H9 (cell line): ENCODE data around the gene TIGD6. TPM values are rescaled to one million over a fixed set of nuclear protein-coding genes. Genes with fewer than 3 reads are reported as not detected.
A peak's percentile ranks its signal among the peaks of the same experiment; 100 is the strongest.

Experiments used
- DNase-seq: peaks from one replicate; pipeline ENCODE4 v3.0.0-alpha.2; 2017
- H2AFZ ChIP-seq: one replicate; pipeline ENCODE4 v1.6.1; 2013; ENCODE audit warnings: mild to moderate bottlenecking, low read length, control low read depth, moderate library complexity
- H2AK5ac ChIP-seq: 2 replicates; pipeline ENCODE4 v1.6.1; 2013; ENCODE audit warnings: low read length, control low read depth, mixed read lengths; ENCODE audit not compliant: insufficient read length
- H2BK120ac ChIP-seq: one replicate; pipeline ENCODE4 v1.6.1; 2013; ENCODE audit warnings: low read depth, mild to moderate bottlenecking, low read length, control low read depth, inconsistent platforms; ENCODE audit not compliant: poor library complexity, severe bottlenecking
- H2BK12ac ChIP-seq: 2 replicates; pipeline ENCODE4 v1.6.1; 2013; ENCODE audit warnings: low read length, control low read depth, mixed read lengths, low read depth; ENCODE audit not compliant: insufficient read length
- H2BK15ac ChIP-seq: 2 replicates; pipeline ENCODE4 v1.6.1; 2013; ENCODE audit warnings: low read depth, low read length, control low read depth
- H2BK20ac ChIP-seq: one replicate; pipeline ENCODE4 v1.6.1; 2013; ENCODE audit warnings: low read depth, mild to moderate bottlenecking, low read length, control low read depth, inconsistent platforms; ENCODE audit not compliant: poor library complexity, severe bottlenecking
- H2BK5ac ChIP-seq: 2 replicates; pipeline ENCODE4 v1.6.1; 2013; ENCODE audit warnings: low read length, control low read depth, mixed read lengths; ENCODE audit not compliant: insufficient read length
- H3K14ac ChIP-seq: 2 replicates; pipeline ENCODE4 v1.6.1; 2013; ENCODE audit warnings: low read length, control low read depth; ENCODE audit not compliant: insufficient read depth
- H3K18ac ChIP-seq: 2 replicates; pipeline ENCODE4 v1.6.1; 2013; ENCODE audit warnings: low read depth, mild to moderate bottlenecking, mixed read lengths, low read length, control low read depth; ENCODE audit not compliant: insufficient read length
- H3K23ac ChIP-seq: 2 replicates; pipeline ENCODE4 v1.6.1; 2013; ENCODE audit warnings: low read length, control low read depth, mixed read lengths, low read depth; ENCODE audit not compliant: insufficient read length
- H3K23me2 ChIP-seq: 2 replicates; pipeline ENCODE4 v1.6.1; 2013; ENCODE audit warnings: low read depth, mild to moderate bottlenecking, mixed read lengths, low read length, control low read depth; ENCODE audit not compliant: insufficient read length, poor library complexity, severe bottlenecking
- H3K27ac ChIP-seq: 2 replicates; pipeline ENCODE4 v1.5.1; 2013; ENCODE audit warnings: low read length, control low read depth, mixed read lengths, low read depth; ENCODE audit not compliant: insufficient read length
- H3K27me3 ChIP-seq: 2 replicates; pipeline ENCODE4 v1.6.1; 2013; ENCODE audit warnings: low read length, control low read depth, inconsistent platforms; ENCODE audit not compliant: insufficient read depth
- H3K4ac ChIP-seq: 2 replicates; pipeline ENCODE4 v1.6.1; 2013; ENCODE audit warnings: low read depth, mild to moderate bottlenecking, control low read depth, inconsistent platforms, low read length, moderate library complexity
- H3K4me1 ChIP-seq: 2 replicates; pipeline ENCODE4 v1.6.1; 2013; ENCODE audit warnings: low read length, control low read depth, inconsistent platforms; ENCODE audit not compliant: insufficient read depth
- H3K4me2 ChIP-seq: 2 replicates; pipeline ENCODE4 v1.6.1; 2013; ENCODE audit warnings: low read length, control low read depth, mixed read lengths; ENCODE audit not compliant: insufficient read length, insufficient read depth
- H3K56ac ChIP-seq: 2 replicates; pipeline ENCODE4 v1.6.1; 2013; ENCODE audit warnings: low read depth, mild to moderate bottlenecking, mixed read lengths, low read length, control low read depth; ENCODE audit not compliant: insufficient read length
- H3K79me1 ChIP-seq: 2 replicates; pipeline ENCODE4 v1.6.1; 2013; ENCODE audit warnings: low read depth, mild to moderate bottlenecking, moderate library complexity, low read length, control low read depth, inconsistent platforms; ENCODE audit not compliant: insufficient read depth, poor library complexity, severe bottlenecking
- H3K79me2 ChIP-seq: 2 replicates; pipeline ENCODE4 v1.6.1; 2013; ENCODE audit warnings: low read length, control low read depth, inconsistent platforms; ENCODE audit not compliant: insufficient read depth
- H3K9ac ChIP-seq: 2 replicates; pipeline ENCODE4 v1.6.1; 2013; ENCODE audit warnings: low read length, control low read depth, mixed read lengths; ENCODE audit not compliant: insufficient read length; ENCODE audit errors: extremely low read depth
- H3K9me3 ChIP-seq: one replicate; pipeline ENCODE4 v1.6.1; 2013; ENCODE audit warnings: low read depth, low read length, inconsistent platforms; ENCODE audit not compliant: control insufficient read depth
- H3T11ph ChIP-seq: one replicate; pipeline ENCODE4 v1.6.1; 2013; ENCODE audit warnings: mild to moderate bottlenecking, low read length, control low read depth, inconsistent platforms
- H4K20me1 ChIP-seq: one replicate; pipeline ENCODE4 v1.6.1; 2013; ENCODE audit not compliant: control insufficient read depth, insufficient read length, insufficient read depth
- H4K5ac ChIP-seq: 2 replicates; pipeline ENCODE4 v1.6.1; 2013; ENCODE audit warnings: low read depth, mild to moderate bottlenecking, mixed read lengths, low read length, control low read depth; ENCODE audit not compliant: insufficient read length
- H4K8ac ChIP-seq: replicated peaks from 2 replicates; pipeline ENCODE4 v1.6.1; 2013; ENCODE audit warnings: low read length, control low read depth, mixed read lengths, low read depth; ENCODE audit not compliant: insufficient read length
- H4K91ac ChIP-seq: 2 replicates; pipeline ENCODE4 v1.6.1; 2013; ENCODE audit warnings: low read depth, mild to moderate bottlenecking, moderate library complexity, mixed read lengths, low read length, control low read depth; ENCODE audit not compliant: insufficient read length
- H3K27ac Mint-ChIP-seq, 3 experiments: 2 replicates in 2 of 3; 3 replicates in 1 of 3; pipeline ENCODE4 v1.8.0; 2020 to 2021; ENCODE audit warnings: mixed read lengths in 3 of 3, mild to moderate bottlenecking in 1 of 3, moderate library complexity in 1 of 3
- H3K27me3 Mint-ChIP-seq: 2 replicates; pipeline ENCODE4 v1.8.0; 2021; ENCODE audit warnings: low read depth, mild to moderate bottlenecking, moderate library complexity, mixed read lengths
- H3K36me3 Mint-ChIP-seq, 3 experiments: 2 replicates in 2 of 3; 3 replicates in 1 of 3; pipeline ENCODE4 v1.8.0; 2020 to 2021; ENCODE audit warnings: low read depth in 3 of 3, mixed read lengths in 3 of 3; ENCODE audit not compliant: insufficient read depth in 1 of 3
- H3K4me1 Mint-ChIP-seq, 2 experiments: 2 replicates each; pipeline ENCODE4 v1.8.0; 2020; ENCODE audit warnings: mixed read lengths in 2 of 2
- H3K4me3 Mint-ChIP-seq, 2 experiments: 2 replicates in 1 of 2; 3 replicates in 1 of 2; pipeline ENCODE4 v1.8.0; 2020 to 2021; ENCODE audit warnings: mild to moderate bottlenecking in 2 of 2, mixed read lengths in 2 of 2, moderate library complexity in 1 of 2
- H3K9me3 Mint-ChIP-seq, 2 experiments: 2 replicates in 1 of 2; 3 replicates in 1 of 2; pipeline ENCODE4 v1.8.0; 2020; ENCODE audit warnings: mild to moderate bottlenecking in 2 of 2, mixed read lengths in 2 of 2, moderate library complexity in 1 of 2
- CTCF ChIP-seq: fragments of 200-600 bp; sonication (generic); conservative IDR thresholded peaks from 3 replicates; pipeline ENCODE4 v1.8.0; 2021; ENCODE audit warnings: antibody characterized with exemption, mild to moderate bottlenecking
- WGBS: extraction: QIAGEN DNeasy Blood & Tissue Kit; methylation state at CpG from one replicate; pipeline ENCODE4 v1.1.7; 2013; ENCODE audit warnings: missing lambda C conversion rate, low lambda C conversion rate, mixed read lengths; ENCODE audit not compliant: insufficient read length; ENCODE audit errors: extremely low coverage; 5-methylcytosine and 5-hydroxymethylcytosine counted together
- total RNA-seq: library from RNA; stranded (reverse); gene quantifications from 2 replicates; pipeline ENCODE4 v1.2.1, GENCODE V29; 2021

The TIGD6 gene
- total RNA-seq, 1 experiment from 2014 or later = 1.8 TPM

DNA sequence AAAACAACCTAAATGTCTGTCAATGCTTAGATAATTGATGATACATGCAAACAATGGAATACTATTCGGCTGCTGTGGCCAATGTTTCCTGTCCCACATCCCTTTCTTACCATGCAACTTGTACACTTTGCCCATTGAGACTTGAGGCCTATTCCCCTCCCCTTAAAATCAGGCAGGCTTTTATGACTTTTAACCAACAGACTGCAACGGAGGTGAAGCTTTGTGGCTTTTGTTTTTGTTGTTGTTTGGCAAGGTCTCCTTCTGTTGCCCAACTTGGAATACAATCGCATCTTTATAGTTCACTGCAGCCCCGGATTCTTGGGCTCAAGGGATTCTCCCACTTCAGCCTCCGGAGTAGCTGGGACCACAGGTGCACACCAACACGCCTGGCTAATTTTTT, 45.7 kb downstream of the TIGD6 start:
- H3K4me2 ChIP-seq = no peak overlapping the region
- H4K20me1 ChIP-seq = no peaks in the 10 kb centered on the region
- no peak overlapping the region for H4K5ac ChIP-seq
- no peak overlapping the region for H2BK15ac ChIP-seq
- no peaks in the 10 kb centered on the region; the same call in none of the 2 replicates for H3K27me3 Mint-ChIP-seq
- no peak overlapping the region for H2BK120ac ChIP-seq
- H3K27ac ChIP-seq = no peak overlapping the region
- no peak for TF ChIP-seq CTCF
- H3K56ac ChIP-seq = no peak overlapping the region
- no peaks in the 10 kb centered on the region for H3K27me3 ChIP-seq
- H2BK5ac ChIP-seq = no peak overlapping the region
- no peak overlapping the region for H3K14ac ChIP-seq
- no peak overlapping the region for H2AK5ac ChIP-seq
- H3K27ac Mint-ChIP-seq = peak overlapping the region in 1 of 3 experiments; percentile 40; a peak in 1 of 7 replicates
- no peak overlapping the region for H4K91ac ChIP-seq
- no peaks in the 10 kb centered on the region for H3K9me3 Mint-ChIP-seq
- H3K79me2 ChIP-seq = no peaks in the 10 kb centered on the region
- H3K36me3 Mint-ChIP-seq = no peaks in the 10 kb centered on the region
- H3K4me1 Mint-ChIP-seq = peaks cover 6 to 7% of the 10 kb centered on the region in 2 experiments
- H4K8ac ChIP-seq = no peak overlapping the region
- H3K9me3 ChIP-seq = no peaks in the 10 kb centered on the region
- no peak overlapping the region for H2AFZ ChIP-seq
- no peak overlapping the region for H3K4me3 Mint-ChIP-seq
- H3K9ac ChIP-seq = no peak overlapping the region
- H3K4ac ChIP-seq = no peak overlapping the region
- no peak overlapping the region for H3T11ph ChIP-seq
- no peak overlapping the region for H2BK12ac ChIP-seq
- H3K23ac ChIP-seq = no peak overlapping the region
- no peak overlapping the region for H2BK20ac ChIP-seq
- no peak overlapping the region for H3K18ac ChIP-seq
- DNase-seq = no peak
- no peaks in the 10 kb centered on the region for H3K79me1 ChIP-seq
- peaks cover 5% of the 10 kb centered on the region for H3K23me2 ChIP-seq
- no CpG with 5 or more reads among the region's 6 CpGs for WGBS
- H3K4me1 ChIP-seq = peaks cover 2% of the 10 kb centered on the region; the same call in 1 of the 2 replicates
